Measurements from ENCODE around the gene B4GALNT1. TPM values are rescaled to one million over a fixed set of nuclear protein-coding genes. Genes with fewer than 3 reads are reported as not detected.

The B4GALNT1 gene
- total and polyA plus RNA-seq, 2 of the 13 experiments (the other 11 are each of a cell fraction or from before 2014, with no cell fraction given) = 4.5 to 5.4 TPM

DNA sequence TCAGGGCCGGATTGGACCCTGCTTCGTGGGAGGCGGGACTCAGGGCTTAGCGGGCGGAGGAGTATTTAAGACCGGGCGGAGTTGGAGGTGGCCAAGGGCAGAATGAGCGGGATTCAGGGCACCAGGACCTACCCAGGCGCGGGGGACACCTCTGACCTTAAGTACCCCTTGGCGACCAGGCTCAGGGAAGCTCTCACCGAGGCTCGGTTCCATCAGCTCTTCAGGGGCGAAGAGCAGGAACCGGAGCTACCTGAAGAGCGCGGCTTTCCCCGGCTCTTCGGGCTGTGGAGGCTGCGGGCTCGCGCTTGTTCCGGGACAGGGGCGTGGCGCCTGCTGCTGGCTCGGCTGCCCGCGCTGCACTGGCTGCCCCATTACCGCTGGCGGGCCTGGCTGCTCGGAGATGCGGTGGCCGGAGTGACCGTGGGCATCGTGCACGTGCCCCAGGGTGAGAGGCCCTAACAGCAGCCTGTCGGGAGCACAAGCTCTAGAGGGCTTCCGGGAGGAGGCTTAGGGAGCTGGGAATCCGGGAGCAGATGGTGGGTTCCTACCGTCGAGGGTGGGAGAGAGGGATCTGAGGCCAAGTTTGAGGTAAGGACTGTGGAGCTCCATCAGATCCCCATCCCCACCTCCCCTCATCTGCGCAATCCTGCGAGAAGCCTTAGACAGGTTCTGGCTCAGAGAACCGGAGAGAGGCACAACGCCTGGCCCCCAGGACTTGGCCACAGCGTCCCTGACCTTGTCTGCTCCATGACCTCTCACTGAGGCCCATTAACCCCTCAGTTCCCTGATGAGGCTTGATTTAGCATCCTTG is 13.4 kb downstream of the B4GALNT1 start (continued):
- TF ChIP-seq MYPOP (CRISPR knock-in tag; IDR thresholded peaks at IDR 0.05) = 0 out of 2 replicates have a peak, but pooled peaks have one; percentile 43
- TF ChIP-seq, protein P1, sequence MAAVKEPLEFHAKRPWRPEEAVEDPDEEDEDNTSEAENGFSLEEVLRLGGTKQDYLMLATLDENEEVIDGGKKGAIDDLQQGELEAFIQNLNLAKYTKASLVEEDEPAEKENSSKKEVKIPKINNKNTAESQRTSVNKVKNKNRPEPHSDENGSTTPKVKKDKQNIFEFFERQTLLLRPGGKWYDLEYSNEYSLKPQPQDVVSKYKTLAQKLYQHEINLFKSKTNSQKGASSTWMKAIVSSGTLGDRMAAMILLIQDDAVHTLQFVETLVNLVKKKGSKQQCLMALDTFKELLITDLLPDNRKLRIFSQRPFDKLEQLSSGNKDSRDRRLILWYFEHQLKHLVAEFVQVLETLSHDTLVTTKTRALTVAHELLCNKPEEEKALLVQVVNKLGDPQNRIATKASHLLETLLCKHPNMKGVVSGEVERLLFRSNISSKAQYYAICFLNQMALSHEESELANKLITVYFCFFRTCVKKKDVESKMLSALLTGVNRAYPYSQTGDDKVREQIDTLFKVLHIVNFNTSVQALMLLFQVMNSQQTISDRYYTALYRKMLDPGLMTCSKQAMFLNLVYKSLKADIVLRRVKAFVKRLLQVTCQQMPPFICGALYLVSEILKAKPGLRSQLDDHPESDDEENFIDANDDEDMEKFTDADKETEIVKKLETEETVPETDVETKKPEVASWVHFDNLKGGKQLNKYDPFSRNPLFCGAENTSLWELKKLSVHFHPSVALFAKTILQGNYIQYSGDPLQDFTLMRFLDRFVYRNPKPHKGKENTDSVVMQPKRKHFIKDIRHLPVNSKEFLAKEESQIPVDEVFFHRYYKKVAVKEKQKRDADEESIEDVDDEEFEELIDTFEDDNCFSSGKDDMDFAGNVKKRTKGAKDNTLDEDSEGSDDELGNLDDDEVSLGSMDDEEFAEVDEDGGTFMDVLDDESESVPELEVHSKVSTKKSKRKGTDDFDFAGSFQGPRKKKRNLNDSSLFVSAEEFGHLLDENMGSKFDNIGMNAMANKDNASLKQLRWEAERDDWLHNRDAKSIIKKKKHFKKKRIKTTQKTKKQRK (IDR thresholded peaks at IDR 0.05; ENCODE audit: low read length) = no peak
- 0 out of 2 replicates have a peak, but pooled peaks have one; percentile 22 for TF ChIP-seq BCL6 (CRISPR knock-in tag; IDR thresholded peaks at IDR 0.05)
- peak in 1 of 2 experiments; percentile 24; a peak in 1 of 4 replicates for TF ChIP-seq NR2F1 (CRISPR knock-in tag; IDR thresholded peaks at IDR 0.05)
- peak; percentile 30 for TF ChIP-seq ZFX (CRISPR knock-in tag; IDR thresholded peaks at IDR 0.05; ENCODE audit: low read depth)
- peak; percentile 44; the same call in 1 of the 2 replicates for TF ChIP-seq POLR2G (IDR thresholded peaks at IDR 0.05; ENCODE audit: low read depth, low read length)
- 0 out of 2 replicates have a peak, but pooled peaks have one; percentile 34 for TF ChIP-seq ZBTB7B (CRISPR knock-in tag; IDR thresholded peaks at IDR 0.05)
- peak; percentile 82 for TF ChIP-seq UBTF (CRISPR knock-in tag; IDR thresholded peaks at IDR 0.05)
- TF ChIP-seq RBFOX2 (IDR thresholded peaks at IDR 0.05; ENCODE audit: low read depth, low read length) = peak; percentile 60
- no peak for TF ChIP-seq NFE2L2 (IDR thresholded peaks at IDR 0.05; ENCODE audit: low read length)
- 0 out of 2 replicates have a peak, but pooled peaks have one; percentile 59 for TF ChIP-seq ZNF605 (CRISPR knock-in tag; IDR thresholded peaks at IDR 0.05)
- TF ChIP-seq GABPB1 (CRISPR knock-in tag; IDR thresholded peaks at IDR 0.05) = peak; percentile 70; the same call in 1 of the 2 replicates
- TF ChIP-seq ZNF687 (CRISPR knock-in tag; IDR thresholded peaks at IDR 0.05) = peak; percentile 90
- TF ChIP-seq HNF4G (IDR thresholded peaks at IDR 0.05; ENCODE audit: borderline replicate concordance, low read depth, low read length) = no peak
- 0 out of 2 replicates have a peak, but pooled peaks have one; percentile 33 for TF ChIP-seq HNF4G (CRISPR knock-in tag; IDR thresholded peaks at IDR 0.05; ENCODE audit: borderline replicate concordance, low read depth)
- no peak for TF ChIP-seq RELA (CRISPR knock-in tag; IDR thresholded peaks at IDR 0.05)
- TF ChIP-seq ZNF317 (CRISPR knock-in tag; IDR thresholded peaks at IDR 0.05) = no peak
- no peak for TF ChIP-seq MTA3 (CRISPR knock-in tag; IDR thresholded peaks at IDR 0.05)
